OCI-LY3 (cell line): ENCODE results near the gene GCNA.
"Not testable (repeated sequence)": the region's sequence is repeated elsewhere in the genome, so short reads cannot be mapped to it uniquely, and the experiment has no call there.

Experiments
- H2AFZ ChIP-seq: fragments of 200-600, 300-600 bp; shearing (Covaris generic); 2 replicates; pipeline ENCODE4 v1.6.0; 2014; ENCODE audit warnings: antibody characterized with exemption, low read depth, low read length
- H3K27ac ChIP-seq: fragments of 200-600, 300-600 bp; sonication (generic); 2 replicates; pipeline ENCODE4 v1.5.1; 2014; ENCODE audit warnings: mild to moderate bottlenecking, low read length, moderate library complexity, mixed read lengths
- H3K27me3 ChIP-seq: fragments of 200-600, 300-600 bp; sonication (generic); 2 replicates; pipeline ENCODE4 v1.6.1; 2014; ENCODE audit warnings: low read depth, low read length, mixed read lengths
- H3K36me3 ChIP-seq: fragments of 200-600, 300-600 bp; sonication (generic); replicated peaks from 2 replicates; pipeline ENCODE3; 2014; ENCODE audit warnings: low read depth, low read length, mixed read lengths
- H3K4me1 ChIP-seq: fragments of 300-600, 200-600 bp; sonication (generic); 2 replicates; pipeline ENCODE4 v1.6.1; 2014; ENCODE audit warnings: low read length, mixed read lengths
- H3K4me2 ChIP-seq: fragments of 200-600, 300-600 bp; sonication (generic); 2 replicates; pipeline ENCODE4 v1.6.1; 2014; ENCODE audit warnings: low read length, mixed read lengths
- H3K4me3 ChIP-seq: fragments of 300-600, 200-600 bp; sonication (generic); 2 replicates; pipeline ENCODE4 v1.5.1; 2014; ENCODE audit warnings: antibody characterized with exemption, mild to moderate bottlenecking, low read length, moderate library complexity
- H3K79me2 ChIP-seq: fragments of 300-600, 200-600 bp; shearing (Covaris generic); 2 replicates; pipeline ENCODE4 v1.6.1; 2014; ENCODE audit warnings: mild to moderate bottlenecking, low read length, mixed read lengths
- H3K9ac ChIP-seq: fragments of 300-600, 200-600 bp; shearing (Covaris generic); 2 replicates; pipeline ENCODE4 v1.6.0; 2014; ENCODE audit warnings: mild to moderate bottlenecking, low read length, moderate library complexity
- H3K9me3 ChIP-seq: fragments of 200-600, 300-600 bp; shearing (Covaris generic); 2 replicates; pipeline ENCODE4 v1.6.1; 2014; ENCODE audit warnings: low read length, mixed read lengths; ENCODE audit not compliant: insufficient read depth
- H4K20me1 ChIP-seq: fragments of 200-600, 300-600 bp; sonication (generic); 2 replicates; pipeline ENCODE4 v1.6.1; 2016; ENCODE audit warnings: low read length, mixed read lengths; ENCODE audit not compliant: insufficient read depth
- EZH2phosphoT487 ChIP-seq: fragments of 200-600 bp; shearing (Covaris generic); IDR thresholded peaks from 2 replicates; pipeline ENCODE4 v1.6.1; 2018; ENCODE audit warnings: antibody characterized with exemption, mixed run types, low read depth
- TF ChIP-seq, protein P1 (sequence below): fragments of 200-600, 300-600 bp; sonication (generic); IDR thresholded peaks from 2 replicates; pipeline ENCODE4 v1.5.1; 2014; ENCODE audit warnings: antibody characterized with exemption, low read length, low read depth

The GCNA gene

DNA sequence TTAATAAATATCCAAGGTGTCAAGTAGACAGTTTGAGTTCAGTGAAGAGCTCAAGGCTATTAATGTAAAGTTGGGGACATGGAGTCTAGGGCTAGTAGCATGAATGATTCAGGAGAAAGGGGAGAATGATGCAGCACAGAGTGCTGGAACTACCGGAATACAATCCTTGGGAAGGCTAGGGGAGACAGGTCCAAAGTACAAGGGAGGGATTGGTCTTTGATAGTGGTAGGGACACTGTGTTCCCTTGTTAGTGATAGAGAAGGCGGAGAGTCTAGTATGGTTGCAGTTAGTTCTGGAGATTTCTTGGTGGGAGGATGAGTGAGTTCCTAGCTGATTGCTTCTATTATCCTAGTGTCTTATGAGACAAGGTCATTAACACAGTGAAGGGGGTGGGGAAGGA lies 8.7 kb downstream of the GCNA start:
- Histone ChIP-seq H3K4me1 (no peaks in the 10 kb centered on the region), H3K27ac (no peak overlapping the region), H3K9me3 (no peaks in the 10 kb centered on the region), H3K36me3 (peaks cover 5% of the 10 kb centered on the region), H4K20me1 (no peaks in the 10 kb centered on the region), H3K9ac (no peak overlapping the region), H3K79me2 (no peaks in the 10 kb centered on the region), H2AFZ (no peak overlapping the region), H3K4me2 (no peak overlapping the region), H3K27me3 (no peaks in the 10 kb centered on the region), H3K4me3 (no peak overlapping the region)
- TF ChIP-seq EZH2phosphoT487, result no peak
- TF ChIP-seq, protein P1, sequence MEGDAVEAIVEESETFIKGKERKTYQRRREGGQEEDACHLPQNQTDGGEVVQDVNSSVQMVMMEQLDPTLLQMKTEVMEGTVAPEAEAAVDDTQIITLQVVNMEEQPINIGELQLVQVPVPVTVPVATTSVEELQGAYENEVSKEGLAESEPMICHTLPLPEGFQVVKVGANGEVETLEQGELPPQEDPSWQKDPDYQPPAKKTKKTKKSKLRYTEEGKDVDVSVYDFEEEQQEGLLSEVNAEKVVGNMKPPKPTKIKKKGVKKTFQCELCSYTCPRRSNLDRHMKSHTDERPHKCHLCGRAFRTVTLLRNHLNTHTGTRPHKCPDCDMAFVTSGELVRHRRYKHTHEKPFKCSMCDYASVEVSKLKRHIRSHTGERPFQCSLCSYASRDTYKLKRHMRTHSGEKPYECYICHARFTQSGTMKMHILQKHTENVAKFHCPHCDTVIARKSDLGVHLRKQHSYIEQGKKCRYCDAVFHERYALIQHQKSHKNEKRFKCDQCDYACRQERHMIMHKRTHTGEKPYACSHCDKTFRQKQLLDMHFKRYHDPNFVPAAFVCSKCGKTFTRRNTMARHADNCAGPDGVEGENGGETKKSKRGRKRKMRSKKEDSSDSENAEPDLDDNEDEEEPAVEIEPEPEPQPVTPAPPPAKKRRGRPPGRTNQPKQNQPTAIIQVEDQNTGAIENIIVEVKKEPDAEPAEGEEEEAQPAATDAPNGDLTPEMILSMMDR, result no peak

DNA sequence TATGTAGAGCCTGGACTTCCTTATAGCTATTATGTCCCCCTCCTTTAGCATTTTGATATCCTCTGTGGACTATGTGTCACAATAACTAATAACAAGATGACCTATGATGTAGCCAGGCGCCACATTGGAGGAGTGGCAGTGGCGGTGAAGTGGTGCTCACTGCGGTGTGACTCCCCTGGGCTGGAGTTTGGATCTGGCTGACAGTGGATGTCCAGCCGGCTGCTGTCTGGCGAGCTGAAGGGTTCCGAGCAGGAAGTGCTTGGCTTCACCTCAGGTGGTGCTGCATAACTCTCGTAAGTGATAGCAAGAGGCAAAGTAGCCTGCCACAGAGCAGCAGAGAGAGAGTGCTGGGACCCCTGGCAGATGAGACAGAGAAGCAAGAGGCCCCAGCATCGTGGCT lies 15.0 kb downstream of the GCNA start:
- not testable (repeated sequence) for H3K4me2 ChIP-seq, H3K4me1 ChIP-seq, H3K27ac ChIP-seq, H2AFZ ChIP-seq, H3K79me2 ChIP-seq, H3K27me3 ChIP-seq, H3K4me3 ChIP-seq, H4K20me1 ChIP-seq, H3K9me3 ChIP-seq, H3K9ac ChIP-seq
- H3K36me3 ChIP-seq, result peaks cover 13% of the 10 kb centered on the region

DNA sequence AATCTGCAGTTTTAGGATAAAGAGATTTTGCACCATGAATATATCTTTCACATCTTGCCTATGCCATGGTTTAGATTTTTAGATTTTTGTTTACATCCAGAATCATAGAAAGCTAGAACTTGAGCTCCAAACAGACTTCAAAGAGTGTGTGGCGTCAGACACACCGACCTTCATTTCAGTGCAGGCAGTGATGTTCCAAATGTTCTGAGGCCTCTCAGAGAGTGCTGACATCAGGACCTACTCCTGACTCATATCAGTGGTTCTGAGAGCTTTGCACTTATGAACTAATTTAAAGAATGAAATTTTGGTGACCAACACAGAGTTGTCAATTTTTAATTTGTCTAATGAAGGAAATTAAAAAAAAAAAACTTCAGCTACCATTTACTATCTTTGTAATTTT lies 21.7 kb downstream of the GCNA start:
- H3K4me3 ChIP-seq, result no peak overlapping the region
- H3K9ac ChIP-seq, result no peak overlapping the region
- H4K20me1 ChIP-seq, result no peaks in the 10 kb centered on the region
- no peak for TF ChIP-seq EZH2phosphoT487
- TF ChIP-seq, protein P1, result no peak
- no peaks in the 10 kb centered on the region for H3K9me3 ChIP-seq
- H3K27ac ChIP-seq, result no peak overlapping the region
- no peak overlapping the region for H3K4me2 ChIP-seq
- no peak overlapping the region for H2AFZ ChIP-seq
- H3K27me3 ChIP-seq, result no peaks in the 10 kb centered on the region
- peaks cover 22% of the 10 kb centered on the region for H3K36me3 ChIP-seq
- H3K79me2 ChIP-seq, result no peaks in the 10 kb centered on the region
- H3K4me1 ChIP-seq, result no peaks in the 10 kb centered on the region

DNA sequence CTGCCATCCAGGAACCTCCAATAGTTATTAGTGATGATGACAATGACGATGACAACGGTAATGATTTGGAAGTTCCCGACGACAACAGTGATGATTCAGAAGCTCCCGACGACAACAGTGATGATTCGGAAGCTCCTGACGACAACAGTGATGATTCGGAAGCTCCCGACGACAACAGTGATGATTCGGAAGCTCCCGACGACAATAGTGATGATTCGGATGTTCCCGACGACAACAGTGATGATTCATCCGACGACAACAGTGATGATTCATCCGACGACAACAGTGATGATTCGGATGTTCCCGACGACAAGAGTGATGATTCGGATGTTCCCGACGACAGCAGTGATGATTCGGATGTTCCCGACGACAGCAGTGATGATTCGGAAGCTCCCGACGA lies 25.4 kb downstream of the GCNA start:
- no peak overlapping the region for H3K27ac ChIP-seq
- TF ChIP-seq, protein P1, result no peak
- TF ChIP-seq EZH2phosphoT487, result no peak
- H3K36me3 ChIP-seq, result peaks cover 28% of the 10 kb centered on the region
- H3K4me2 ChIP-seq, result no peak overlapping the region
- H4K20me1 ChIP-seq, result no peaks in the 10 kb centered on the region
- no peak overlapping the region for H3K9ac ChIP-seq
- no peaks in the 10 kb centered on the region for H3K79me2 ChIP-seq
- no peaks in the 10 kb centered on the region for H3K9me3 ChIP-seq
- H3K27me3 ChIP-seq, result no peaks in the 10 kb centered on the region
- H3K4me1 ChIP-seq, result peaks cover 19% of the 10 kb centered on the region
- no peak overlapping the region for H3K4me3 ChIP-seq
- no peak overlapping the region for H2AFZ ChIP-seq

DNA sequence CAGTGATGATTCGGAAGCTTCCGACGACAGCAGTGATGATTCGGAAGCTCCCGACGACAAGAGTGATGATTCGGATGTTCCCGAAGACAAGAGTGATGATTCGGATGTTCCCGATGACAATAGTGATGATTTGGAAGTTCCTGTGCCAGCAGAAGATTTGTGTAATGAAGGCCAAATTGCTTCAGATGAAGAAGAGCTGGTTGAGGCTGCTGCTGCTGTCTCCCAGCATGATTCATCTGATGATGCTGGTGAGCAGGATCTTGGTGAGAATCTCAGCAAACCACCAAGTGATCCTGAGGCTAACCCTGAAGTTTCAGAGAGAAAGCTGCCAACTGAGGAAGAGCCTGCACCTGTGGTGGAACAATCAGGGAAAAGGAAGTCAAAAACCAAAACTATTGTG lies 25.9 kb downstream of the GCNA start:
- no peak overlapping the region for H3K27ac ChIP-seq

More for the DNA sequence above, 25.9 kb downstream of the GCNA start:
- Histone ChIP-seq H3K36me3 (peaks cover 31% of the 10 kb centered on the region), H3K27me3 (no peaks in the 10 kb centered on the region), H4K20me1 (no peaks in the 10 kb centered on the region), H3K4me1 (peaks cover 25% of the 10 kb centered on the region), H3K9ac (no peak overlapping the region), H2AFZ (no peak overlapping the region), H3K79me2 (no peaks in the 10 kb centered on the region), H3K9me3 (no peaks in the 10 kb centered on the region), H3K4me3 (no peak overlapping the region), H3K4me2 (no peak overlapping the region)
- TF ChIP-seq EZH2phosphoT487, result no peak
- TF ChIP-seq, protein P1, result no peak
